ENCODE data around the gene JAKMIP2. TPM values are rescaled to one million over a fixed set of nuclear protein-coding genes. Genes with fewer than 3 reads are reported as not detected.

JAKMIP2 gene
- total and polyA plus RNA-seq, 2 experiments from 2014 or later: 1.4 to 4.3 TPM

DNA sequence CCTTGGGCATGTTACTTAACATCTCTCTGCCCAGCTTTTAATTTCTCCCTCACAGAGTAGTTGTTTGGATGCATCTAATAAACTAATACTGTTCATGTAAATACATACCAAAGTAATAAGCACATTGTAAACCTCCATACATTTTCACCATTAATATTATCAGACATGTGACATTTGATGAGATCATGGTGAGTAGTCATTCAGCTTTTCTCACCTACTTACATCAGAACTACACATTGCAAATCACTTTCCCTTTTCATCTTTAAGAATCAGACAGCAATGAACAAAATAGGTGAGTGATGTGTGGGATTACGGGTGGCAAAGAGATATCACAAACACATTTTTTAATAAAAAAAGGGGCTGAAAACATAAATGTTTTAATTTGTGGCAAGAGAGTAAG, 89.3 kb downstream of the JAKMIP2 start:
- Histone ChIP-seq H3K9me2 (replicated peaks; ENCODE audit: insufficient read depth) (no peaks in the 10 kb centered on the region), H3K27me3 (no peaks in the 10 kb centered on the region), H3K36me3 (replicated peaks; ENCODE audit: insufficient read depth, low read depth) (no peaks in the 10 kb centered on the region), H3K4me1 (ENCODE audit: insufficient read depth) (no peaks in the 10 kb centered on the region), H2AFZ (no peak overlapping the region), H3K9me3 (ENCODE audit: low read depth) (no peaks in the 10 kb centered on the region), H3K79me2 (no peaks in the 10 kb centered on the region), H4K20me1 (ENCODE audit: insufficient read depth, poor library complexity, severe bottlenecking) (no peaks in the 10 kb centered on the region), H3K4me2 (no peak overlapping the region), H3K27ac (no peak overlapping the region), H3K4me3 (no peak overlapping the region)
- no peak for DNase-seq (ENCODE audit: low spot score)
- 94% methylated on average over 1 of the region's 1 CpG for WGBS (ENCODE audit: low lambda C conversion rate, missing lambda C conversion rate)
- TF ChIP-seq EZH2 (IDR thresholded peaks at IDR 0.05; ENCODE audit: borderline replicate concordance) (no peak), EZH2phosphoT487 (IDR thresholded peaks at IDR 0.05; ENCODE audit: low read depth, severe bottlenecking, unreplicated experiment) (no peak)
- TF ChIP-seq, protein P1, sequence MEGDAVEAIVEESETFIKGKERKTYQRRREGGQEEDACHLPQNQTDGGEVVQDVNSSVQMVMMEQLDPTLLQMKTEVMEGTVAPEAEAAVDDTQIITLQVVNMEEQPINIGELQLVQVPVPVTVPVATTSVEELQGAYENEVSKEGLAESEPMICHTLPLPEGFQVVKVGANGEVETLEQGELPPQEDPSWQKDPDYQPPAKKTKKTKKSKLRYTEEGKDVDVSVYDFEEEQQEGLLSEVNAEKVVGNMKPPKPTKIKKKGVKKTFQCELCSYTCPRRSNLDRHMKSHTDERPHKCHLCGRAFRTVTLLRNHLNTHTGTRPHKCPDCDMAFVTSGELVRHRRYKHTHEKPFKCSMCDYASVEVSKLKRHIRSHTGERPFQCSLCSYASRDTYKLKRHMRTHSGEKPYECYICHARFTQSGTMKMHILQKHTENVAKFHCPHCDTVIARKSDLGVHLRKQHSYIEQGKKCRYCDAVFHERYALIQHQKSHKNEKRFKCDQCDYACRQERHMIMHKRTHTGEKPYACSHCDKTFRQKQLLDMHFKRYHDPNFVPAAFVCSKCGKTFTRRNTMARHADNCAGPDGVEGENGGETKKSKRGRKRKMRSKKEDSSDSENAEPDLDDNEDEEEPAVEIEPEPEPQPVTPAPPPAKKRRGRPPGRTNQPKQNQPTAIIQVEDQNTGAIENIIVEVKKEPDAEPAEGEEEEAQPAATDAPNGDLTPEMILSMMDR (IDR thresholded peaks at IDR 0.05; ENCODE audit: poor library complexity): no peak

DNA sequence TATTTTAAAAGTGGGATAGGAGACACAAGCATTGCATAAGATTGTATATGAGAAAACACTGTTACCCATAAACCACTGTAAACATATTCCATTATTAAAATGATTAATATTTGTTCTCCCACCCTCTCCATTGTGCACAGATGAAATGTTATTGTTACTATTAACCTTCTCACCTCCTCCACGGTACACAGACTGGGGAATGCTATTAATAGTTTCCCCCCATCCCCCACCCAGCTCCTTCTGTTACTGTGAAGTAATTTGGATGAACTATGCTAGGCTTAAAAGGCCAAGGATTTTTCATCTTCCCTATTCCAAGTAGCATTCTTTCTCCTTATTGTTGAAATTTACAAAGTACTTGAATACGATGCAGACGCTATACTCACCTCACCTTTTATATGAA, 91.4 kb downstream of the JAKMIP2 start:
- no peak overlapping the region for H3K4me3 ChIP-seq
- no peaks in the 10 kb centered on the region for H3K4me1 ChIP-seq (ENCODE audit: insufficient read depth)
- H3K27ac ChIP-seq: no peak overlapping the region
- no peaks in the 10 kb centered on the region for H3K9me3 ChIP-seq (ENCODE audit: low read depth)
- H3K27me3 ChIP-seq: no peaks in the 10 kb centered on the region
- no peaks in the 10 kb centered on the region for H3K9me2 ChIP-seq (replicated peaks; ENCODE audit: insufficient read depth)
- no peaks in the 10 kb centered on the region for H3K79me2 ChIP-seq
- H3K36me3 ChIP-seq (replicated peaks; ENCODE audit: insufficient read depth, low read depth): no peaks in the 10 kb centered on the region
- H4K20me1 ChIP-seq (ENCODE audit: insufficient read depth, poor library complexity, severe bottlenecking): no peaks in the 10 kb centered on the region
- H3K4me2 ChIP-seq: no peak overlapping the region
- TF ChIP-seq EZH2phosphoT487 (IDR thresholded peaks at IDR 0.05; ENCODE audit: low read depth, severe bottlenecking, unreplicated experiment) (no peak), EZH2 (IDR thresholded peaks at IDR 0.05; ENCODE audit: borderline replicate concordance) (no peak)
- TF ChIP-seq, protein P1 (IDR thresholded peaks at IDR 0.05; ENCODE audit: poor library complexity): no peak
- DNase-seq (ENCODE audit: low spot score): no peak
- 54% methylated on average over 3 of the region's 3 CpGs for WGBS (ENCODE audit: low lambda C conversion rate, missing lambda C conversion rate)
- no peak overlapping the region for H2AFZ ChIP-seq

DNA sequence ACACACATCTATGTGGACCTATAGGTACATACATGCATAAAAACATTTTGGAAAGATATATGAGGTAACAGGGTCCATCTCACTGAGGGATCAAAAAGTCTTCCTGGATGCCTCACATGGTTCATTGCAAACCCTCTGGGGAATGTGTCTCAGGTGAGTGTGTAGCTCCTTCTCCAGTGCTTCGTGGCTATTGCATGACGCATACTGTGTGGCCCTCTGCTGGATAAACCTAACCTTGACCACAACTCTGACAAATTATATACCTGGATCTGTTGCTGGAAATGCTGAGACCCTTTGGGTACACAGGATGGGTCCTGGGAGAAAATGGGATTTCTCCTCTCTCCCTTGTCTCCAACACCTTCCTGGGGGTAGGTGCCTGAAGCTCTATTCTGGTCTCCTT, 91.9 kb downstream of the JAKMIP2 start:
- no peaks in the 10 kb centered on the region for H3K36me3 ChIP-seq (replicated peaks; ENCODE audit: insufficient read depth, low read depth)
- H3K27ac ChIP-seq: no peak overlapping the region
- H3K4me2 ChIP-seq: no peak overlapping the region
- H4K20me1 ChIP-seq (ENCODE audit: insufficient read depth, poor library complexity, severe bottlenecking): no peaks in the 10 kb centered on the region
- H3K27me3 ChIP-seq: no peaks in the 10 kb centered on the region
- no peaks in the 10 kb centered on the region for H3K4me1 ChIP-seq (ENCODE audit: insufficient read depth)
- no peaks in the 10 kb centered on the region for H3K79me2 ChIP-seq
- no peaks in the 10 kb centered on the region for H3K9me3 ChIP-seq (ENCODE audit: low read depth)
- H3K9me2 ChIP-seq (replicated peaks; ENCODE audit: insufficient read depth): no peaks in the 10 kb centered on the region
- H2AFZ ChIP-seq: no peak overlapping the region
- no peak overlapping the region for H3K4me3 ChIP-seq
- DNase-seq (ENCODE audit: low spot score): peak; percentile 63
- TF ChIP-seq EZH2phosphoT487 (IDR thresholded peaks at IDR 0.05; ENCODE audit: low read depth, severe bottlenecking, unreplicated experiment) (no peak), EZH2 (IDR thresholded peaks at IDR 0.05; ENCODE audit: borderline replicate concordance) (no peak)
- TF ChIP-seq, protein P1 (IDR thresholded peaks at IDR 0.05; ENCODE audit: poor library complexity): peak; percentile 35
- WGBS (ENCODE audit: low lambda C conversion rate, missing lambda C conversion rate): 45% methylated on average over 2 of the region's 2 CpGs

DNA sequence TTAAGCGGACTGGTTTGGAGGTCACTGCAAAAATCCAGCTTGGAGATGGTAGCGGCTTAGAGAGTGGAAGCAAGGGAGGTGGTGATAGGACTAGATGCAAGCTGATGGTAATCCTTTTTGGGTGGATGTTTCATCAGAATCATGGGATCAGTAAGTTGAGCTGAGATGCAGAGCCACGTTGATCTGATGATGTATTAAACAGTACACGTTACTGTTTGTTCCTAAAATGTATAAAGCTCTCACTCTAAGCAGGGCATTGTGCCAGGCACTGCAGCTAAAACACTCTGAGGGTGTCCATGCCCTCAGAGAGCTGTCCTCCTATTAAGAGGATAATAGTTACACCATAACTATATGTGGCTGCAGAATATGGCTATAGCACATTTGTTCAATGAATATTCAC, 93.1 kb downstream of the JAKMIP2 start:
- H3K79me2 ChIP-seq: no peaks in the 10 kb centered on the region
- no peaks in the 10 kb centered on the region for H3K27me3 ChIP-seq
- H3K4me3 ChIP-seq: no peak overlapping the region
- H3K36me3 ChIP-seq (replicated peaks; ENCODE audit: insufficient read depth, low read depth): no peaks in the 10 kb centered on the region
- no peak for DNase-seq (ENCODE audit: low spot score)
- no peaks in the 10 kb centered on the region for H3K9me3 ChIP-seq (ENCODE audit: low read depth)
- no peaks in the 10 kb centered on the region for H4K20me1 ChIP-seq (ENCODE audit: insufficient read depth, poor library complexity, severe bottlenecking)
- H2AFZ ChIP-seq: no peak overlapping the region
- no peaks in the 10 kb centered on the region for H3K4me1 ChIP-seq (ENCODE audit: insufficient read depth)
- H3K4me2 ChIP-seq: no peak overlapping the region
- H3K9me2 ChIP-seq (replicated peaks; ENCODE audit: insufficient read depth): no peaks in the 10 kb centered on the region
- 77% methylated on average over 4 of the region's 4 CpGs for WGBS (ENCODE audit: low lambda C conversion rate, missing lambda C conversion rate)
- TF ChIP-seq, protein P1 (IDR thresholded peaks at IDR 0.05; ENCODE audit: poor library complexity): no peak
- TF ChIP-seq EZH2phosphoT487 (IDR thresholded peaks at IDR 0.05; ENCODE audit: low read depth, severe bottlenecking, unreplicated experiment): no peak
- TF ChIP-seq EZH2 (IDR thresholded peaks at IDR 0.05; ENCODE audit: borderline replicate concordance): no peak
- H3K27ac ChIP-seq: no peak overlapping the region

All from hepatocyte (in vitro differentiated cells).